GM12872 (cell line): ENCODE data around the gene R3HDM4.

Experiments used
- CTCF ChIP-seq: IDR thresholded peaks from 3 replicates; pipeline ENCODE4 v1.5.1; 2011; ENCODE audit warnings: low read depth, mild to moderate bottlenecking, low read length, moderate library complexity; ENCODE audit not compliant: insufficient read depth

Gene R3HDM4

DNA sequence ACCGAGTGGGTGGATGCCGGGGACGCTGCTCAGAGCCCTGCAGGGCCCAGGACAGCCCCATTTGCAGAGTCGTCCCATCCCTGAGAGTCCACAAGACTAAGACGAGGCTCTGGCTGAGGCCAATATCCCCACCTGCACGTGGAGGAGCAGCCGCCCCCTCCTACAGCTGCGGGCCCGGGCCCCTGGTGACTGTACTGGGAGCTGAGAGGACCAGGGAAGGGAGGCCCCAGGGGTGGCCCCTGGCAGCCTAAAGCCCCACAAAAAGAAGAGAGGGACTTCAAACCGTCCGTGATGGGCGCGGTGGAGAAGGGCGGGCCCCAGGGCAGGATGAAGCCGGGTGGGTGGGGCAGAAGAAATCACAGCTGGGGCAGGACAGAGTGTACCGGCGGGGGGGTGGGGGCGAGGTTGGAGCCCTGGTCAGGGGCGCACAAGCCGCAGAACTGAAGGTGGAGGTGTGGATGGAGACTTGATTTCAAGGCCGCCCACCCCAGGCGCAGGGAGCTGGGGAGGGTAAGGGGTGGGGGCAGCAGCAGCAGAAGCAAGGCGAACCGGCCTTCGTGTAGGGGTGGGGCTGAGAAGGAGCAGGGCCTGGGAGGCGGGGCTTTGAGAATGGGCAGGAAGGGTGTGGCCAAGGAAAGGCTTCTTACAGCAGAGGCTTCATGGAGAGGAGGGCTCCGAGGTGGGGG, 40.6 kb downstream of the R3HDM4 start:
- TF ChIP-seq CTCF: no peak

DNA sequence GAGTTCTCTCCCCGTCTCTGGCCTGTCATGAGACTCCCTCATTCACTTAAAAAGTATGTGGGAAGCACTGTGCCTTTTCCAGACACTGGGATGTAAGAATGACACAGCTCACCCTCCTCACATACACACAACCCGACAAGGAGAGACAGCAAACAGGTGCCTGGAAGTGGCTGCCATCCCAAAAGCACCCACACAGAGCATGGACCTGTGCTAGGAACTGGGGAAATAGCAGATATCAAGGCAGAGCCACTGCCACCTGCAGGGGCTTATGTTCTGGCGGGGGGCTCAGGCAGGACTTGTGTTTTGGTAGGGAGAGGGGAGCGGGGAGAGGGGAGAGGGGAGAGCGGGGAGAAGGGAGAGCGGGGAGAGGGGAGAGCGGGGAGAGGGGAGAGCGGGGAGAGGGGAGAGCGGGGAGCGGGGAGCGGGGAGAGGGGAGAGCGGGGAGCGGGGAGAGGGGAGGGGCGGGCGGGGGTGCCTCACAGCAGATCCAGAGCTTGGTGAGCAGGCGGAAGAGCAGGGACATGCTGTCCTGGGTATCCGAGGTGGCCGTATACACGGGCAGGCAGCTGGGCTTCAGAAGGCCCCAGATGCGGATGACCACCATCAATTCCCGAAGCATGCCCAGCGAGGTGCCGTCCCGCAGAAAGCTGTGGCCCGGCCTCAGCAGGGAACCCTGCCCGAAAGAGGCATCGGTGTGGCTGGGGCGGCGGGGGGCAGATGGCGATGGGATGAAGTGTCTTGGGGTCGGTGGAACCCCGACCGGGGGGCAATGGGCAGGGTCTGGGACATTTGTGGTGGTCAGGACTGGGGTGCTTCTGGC, 41.4 kb downstream of the R3HDM4 start:
- no peak for TF ChIP-seq CTCF

DNA sequence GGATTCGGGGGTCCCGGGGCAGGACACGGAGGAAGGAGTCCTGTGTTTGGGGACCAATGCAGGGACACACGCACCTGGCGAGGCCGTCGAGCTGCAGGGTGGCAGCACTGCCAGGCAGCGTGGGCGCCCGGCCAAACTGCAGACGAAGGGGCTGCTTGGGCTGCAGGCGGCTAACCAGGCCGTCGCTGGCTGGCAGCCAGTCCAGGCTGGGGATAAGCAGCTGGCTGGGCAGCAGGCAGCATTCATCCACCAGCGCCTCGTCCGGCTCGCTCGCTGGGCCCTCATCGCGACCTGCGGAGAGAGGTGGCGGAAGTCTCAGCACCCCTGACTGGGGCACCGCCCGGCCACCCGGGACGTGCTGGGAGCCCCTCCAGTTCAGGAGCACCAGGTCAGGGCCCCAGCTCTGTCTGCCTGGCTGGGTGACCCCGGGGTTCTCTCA, 42.0 kb downstream of the R3HDM4 start:
- TF ChIP-seq CTCF: no peak

DNA sequence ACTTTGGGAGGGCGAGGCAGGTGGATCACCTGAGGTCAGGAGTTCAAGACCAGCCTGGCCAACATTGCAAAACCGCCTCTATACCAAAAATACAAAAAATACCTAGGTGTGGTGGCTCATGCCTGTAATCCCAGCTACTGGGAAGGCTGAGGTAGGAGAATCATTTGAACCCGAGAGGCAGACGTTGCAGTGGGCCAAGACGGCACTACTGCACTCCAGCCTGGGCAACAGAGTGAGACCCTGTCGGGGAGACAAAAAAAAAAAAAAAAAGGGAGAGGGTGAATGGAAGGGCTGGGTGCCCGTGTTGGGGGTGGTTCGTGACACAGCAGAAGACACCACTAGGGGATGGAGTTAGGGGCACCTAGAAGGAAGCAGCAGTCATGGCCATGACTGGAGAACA, 42.7 kb downstream of the R3HDM4 start:
- no peak for TF ChIP-seq CTCF

DNA sequence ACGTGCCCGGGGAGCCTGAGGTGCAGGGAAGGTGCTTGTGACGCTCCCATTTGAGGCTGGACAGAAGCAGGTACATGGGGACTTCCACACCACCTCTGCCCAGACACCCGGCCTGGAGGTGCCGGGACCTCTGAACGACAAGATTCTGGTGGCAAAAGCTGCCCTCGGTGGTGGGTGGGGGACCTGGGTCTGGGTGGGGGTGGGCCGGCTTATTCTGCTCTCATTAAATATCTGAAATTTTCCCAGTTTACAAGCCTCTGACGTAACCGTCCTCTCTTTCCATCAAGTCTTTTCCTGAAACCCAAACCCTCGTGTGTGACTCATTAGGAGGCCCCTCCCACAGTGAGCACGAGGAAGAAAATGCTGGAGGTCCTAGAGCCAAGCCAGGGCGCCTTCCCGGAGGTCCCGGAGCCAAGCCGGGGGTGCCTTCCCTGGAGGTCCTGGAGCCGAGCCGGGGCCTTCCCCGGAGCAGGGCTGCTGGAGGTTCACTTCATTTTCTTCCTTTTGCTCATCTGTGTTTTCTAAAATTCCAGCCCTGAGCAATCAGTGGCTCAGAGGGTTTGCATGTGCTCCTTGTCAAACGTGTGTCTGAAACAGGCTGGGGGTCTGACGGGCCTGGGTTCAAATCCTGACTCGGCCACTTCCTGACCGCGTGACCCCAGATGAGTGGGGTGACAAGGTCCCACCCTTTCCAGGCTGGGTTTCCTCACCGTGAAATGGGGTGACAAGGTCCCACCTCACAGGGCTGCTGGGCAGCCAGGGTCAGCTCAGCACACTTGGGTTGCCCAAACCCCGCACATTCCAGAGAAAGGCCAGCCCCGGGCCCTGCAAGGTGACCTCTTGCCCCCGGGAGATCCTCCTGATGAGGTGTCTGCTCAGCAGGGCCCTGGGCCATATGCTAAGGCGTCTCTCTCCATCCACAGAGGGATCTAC, 43.5 kb downstream of the R3HDM4 start:
- TF ChIP-seq CTCF: no peak

- TF ChIP-seq CTCF: no peak
Measured at GRCh38 chr19:868458-869244, 44.4 kb downstream of the R3HDM4 start.
